MM.1S (cell line): Measurements from ENCODE around the gene PLXND1.
A peak's percentile ranks its signal among the peaks of the same experiment; 100 is the strongest.

ENCODE experiments used
- DNase-seq: peaks from one replicate; pipeline ENCODE4 v3.0.0-alpha.2; 2015
- H2AFZ ChIP-seq: fragments of 300-600 bp; sonication (generic); 2 replicates; pipeline ENCODE4 v1.6.0; 2016; ENCODE audit warnings: antibody characterized with exemption, low read length
- H3F3A ChIP-seq: fragments of 300-600 bp; sonication (generic); 2 replicates; pipeline ENCODE4 v1.6.1; 2016; ENCODE audit warnings: mild to moderate bottlenecking, antibody characterized with exemption, low read length, moderate library complexity, mixed read lengths; ENCODE audit not compliant: insufficient read depth
- H3K27ac ChIP-seq: fragments of 300-600 bp; sonication (generic); 2 replicates; pipeline ENCODE4 v1.5.1; 2016; ENCODE audit warnings: mild to moderate bottlenecking, low read length
- H3K27me3 ChIP-seq: fragments of 300-600 bp; sonication (generic); replicated peaks from 2 replicates; pipeline ENCODE4 v1.6.0; 2016; ENCODE audit warnings: low read length; ENCODE audit not compliant: insufficient read depth
- H3K36me3 ChIP-seq: fragments of 300-600 bp; sonication (generic); replicated peaks from 2 replicates; pipeline ENCODE4 v1.6.1; 2016; ENCODE audit warnings: mild to moderate bottlenecking, low read length, mixed read lengths; ENCODE audit not compliant: insufficient read depth
- H3K4me1 ChIP-seq: fragments of 300-600 bp; sonication (generic); 2 replicates; pipeline ENCODE4 v1.6.1; 2016; ENCODE audit warnings: low read length, mixed read lengths
- H3K4me2 ChIP-seq: fragments of 300-600 bp; sonication (generic); 2 replicates; pipeline ENCODE4 v1.6.0; 2016; ENCODE audit warnings: low read depth, low read length
- H3K4me3 ChIP-seq: fragments of 300-600 bp; sonication (generic); 2 replicates; pipeline ENCODE4 v1.5.1; 2016; ENCODE audit warnings: low read length, mixed read lengths
- H3K79me2 ChIP-seq: fragments of 300-600 bp; sonication (generic); 2 replicates; pipeline ENCODE4 v1.6.1; 2016; ENCODE audit warnings: mixed run types, low read length, mixed read lengths
- H3K9ac ChIP-seq: fragments of 300-600 bp; sonication (generic); 2 replicates; pipeline ENCODE4 v1.6.1; 2016; ENCODE audit warnings: low read length, mixed read lengths
- H3K9me2 ChIP-seq: fragments of 300-600 bp; sonication (generic); replicated peaks from 2 replicates; pipeline ENCODE4 v1.6.1; 2016; ENCODE audit warnings: mild to moderate bottlenecking, low read length, mixed read lengths; ENCODE audit not compliant: insufficient read depth
- H3K9me3 ChIP-seq: fragments of 300-600 bp; sonication (generic); replicated peaks from 2 replicates; pipeline ENCODE4 v1.6.1; 2016; ENCODE audit warnings: mild to moderate bottlenecking, low read length, mixed read lengths; ENCODE audit not compliant: insufficient read depth
- H4K20me1 ChIP-seq: fragments of 300-600 bp; sonication (generic); 2 replicates; pipeline ENCODE4 v1.6.1; 2016; ENCODE audit warnings: mild to moderate bottlenecking, low read length, moderate library complexity, mixed read lengths; ENCODE audit not compliant: insufficient read depth
- EZH2 ChIP-seq: fragments of 300-600 bp; sonication (generic); optimal IDR thresholded peaks from 2 replicates; pipeline ENCODE3; 2017; ENCODE audit warnings: low read depth, mild to moderate bottlenecking, antibody characterized with exemption, low read length, mixed read lengths
- EZH2phosphoT487 ChIP-seq: fragments of 300-600 bp; sonication (generic); IDR thresholded peaks from 2 replicates; pipeline ENCODE4 v1.6.1; 2018; ENCODE audit warnings: antibody characterized with exemption, low read length
- TF ChIP-seq, protein P1 (sequence below): fragments of 300-600 bp; sonication (generic); IDR thresholded peaks from 2 replicates; pipeline ENCODE4 v1.5.1; 2016; ENCODE audit warnings: antibody characterized with exemption, low read length, mixed read lengths

PLXND1 gene

DNA sequence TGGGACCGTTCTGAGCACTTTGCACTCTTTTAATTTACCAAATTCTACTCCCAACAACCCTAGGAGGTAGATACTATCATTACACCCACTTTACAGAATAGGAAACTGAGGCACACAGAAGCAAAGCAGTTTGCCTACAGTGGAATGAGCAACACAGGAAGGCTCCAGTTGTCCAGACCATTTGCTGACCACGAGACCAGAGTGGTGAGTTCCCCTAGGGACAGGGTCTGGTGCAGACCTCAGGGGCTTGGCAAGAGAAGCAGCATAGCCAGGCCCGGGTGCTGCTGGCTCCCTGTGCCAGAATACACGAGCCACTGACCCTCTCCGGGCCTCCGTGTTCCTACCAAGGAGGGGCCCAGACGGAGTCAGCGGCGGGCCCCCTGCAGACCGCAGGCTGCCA lies 26.5 kb downstream of the PLXND1 start:
- Histone ChIP-seq H2AFZ (no peak overlapping the region), H3K4me1 (peaks cover 23% of the 10 kb centered on the region), H3K36me3 (no peaks in the 10 kb centered on the region)

DNA sequence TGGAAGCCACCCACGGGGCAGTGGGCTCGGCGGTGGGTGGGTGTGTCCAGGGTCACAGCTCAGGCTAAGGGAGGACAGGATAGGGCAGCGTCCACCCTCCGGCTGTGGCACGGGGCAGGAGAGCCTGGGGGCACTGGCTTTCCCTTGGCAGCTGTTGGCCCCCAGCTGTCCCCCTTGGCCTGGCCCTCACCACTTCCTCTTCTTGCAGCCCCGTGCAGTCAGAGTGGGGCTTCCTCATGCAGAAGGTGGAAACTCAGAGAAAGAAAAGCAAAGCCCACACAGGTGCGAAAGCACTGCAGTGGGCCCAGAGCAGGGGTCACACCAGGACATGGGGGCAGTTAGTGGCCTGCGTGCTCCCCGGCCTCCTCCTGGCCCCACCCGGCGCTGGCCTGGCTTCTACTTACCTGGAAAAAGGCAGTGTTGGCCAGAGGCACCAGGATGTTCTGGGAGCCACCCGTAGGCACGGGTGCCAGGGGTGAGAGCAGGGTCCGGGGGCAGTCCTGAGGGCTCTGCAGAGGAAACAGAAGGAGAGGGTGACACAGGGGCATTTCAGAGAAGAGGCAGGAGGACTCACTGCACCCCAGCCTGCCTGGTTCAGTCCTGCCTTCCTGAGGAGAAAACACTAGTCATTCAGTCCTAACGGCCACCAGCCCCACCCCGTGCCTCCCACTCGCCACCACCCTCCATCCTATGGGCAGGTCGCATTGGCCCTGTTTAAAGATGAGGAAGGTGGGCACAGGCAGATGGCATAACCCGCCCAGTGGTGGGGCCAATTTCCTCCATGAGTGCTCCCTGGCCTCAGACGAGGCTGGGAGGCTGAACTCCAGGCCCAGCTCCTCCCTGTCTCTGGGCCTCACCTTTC lies 28.3 kb downstream of the PLXND1 start:
- TF ChIP-seq, protein P1, sequence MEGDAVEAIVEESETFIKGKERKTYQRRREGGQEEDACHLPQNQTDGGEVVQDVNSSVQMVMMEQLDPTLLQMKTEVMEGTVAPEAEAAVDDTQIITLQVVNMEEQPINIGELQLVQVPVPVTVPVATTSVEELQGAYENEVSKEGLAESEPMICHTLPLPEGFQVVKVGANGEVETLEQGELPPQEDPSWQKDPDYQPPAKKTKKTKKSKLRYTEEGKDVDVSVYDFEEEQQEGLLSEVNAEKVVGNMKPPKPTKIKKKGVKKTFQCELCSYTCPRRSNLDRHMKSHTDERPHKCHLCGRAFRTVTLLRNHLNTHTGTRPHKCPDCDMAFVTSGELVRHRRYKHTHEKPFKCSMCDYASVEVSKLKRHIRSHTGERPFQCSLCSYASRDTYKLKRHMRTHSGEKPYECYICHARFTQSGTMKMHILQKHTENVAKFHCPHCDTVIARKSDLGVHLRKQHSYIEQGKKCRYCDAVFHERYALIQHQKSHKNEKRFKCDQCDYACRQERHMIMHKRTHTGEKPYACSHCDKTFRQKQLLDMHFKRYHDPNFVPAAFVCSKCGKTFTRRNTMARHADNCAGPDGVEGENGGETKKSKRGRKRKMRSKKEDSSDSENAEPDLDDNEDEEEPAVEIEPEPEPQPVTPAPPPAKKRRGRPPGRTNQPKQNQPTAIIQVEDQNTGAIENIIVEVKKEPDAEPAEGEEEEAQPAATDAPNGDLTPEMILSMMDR, result no peak
- TF ChIP-seq EZH2phosphoT487 (no peak), EZH2 (no peak)
- H3K9ac ChIP-seq, result no peak overlapping the region
- H3K9me3 ChIP-seq, result no peaks in the 10 kb centered on the region
- no peaks in the 10 kb centered on the region for H3K27me3 ChIP-seq
- H3K4me3 ChIP-seq, result no peak overlapping the region
- H3F3A ChIP-seq, result peaks cover 9% of the 10 kb centered on the region; the same call in 1 of the 2 replicates
- H3K36me3 ChIP-seq, result no peaks in the 10 kb centered on the region
- H4K20me1 ChIP-seq, result no peaks in the 10 kb centered on the region
- DNase-seq, result no peak
- no peak overlapping the region for H3K4me2 ChIP-seq
- peak overlapping the region; percentile 86; the same call in 1 of the 2 replicates for H3K27ac ChIP-seq
- no peaks in the 10 kb centered on the region for H3K9me2 ChIP-seq
- H3K79me2 ChIP-seq, result no peaks in the 10 kb centered on the region
- peaks cover 23% of the 10 kb centered on the region for H3K4me1 ChIP-seq
- no peak overlapping the region for H2AFZ ChIP-seq

More for the DNA sequence above, 26.5 kb downstream of the PLXND1 start:
- Histone ChIP-seq H3F3A (peaks cover 9% of the 10 kb centered on the region; the same call in 1 of the 2 replicates), H3K9me3 (no peaks in the 10 kb centered on the region), H3K79me2 (no peaks in the 10 kb centered on the region), H4K20me1 (no peaks in the 10 kb centered on the region), H3K9me2 (no peaks in the 10 kb centered on the region), H3K27me3 (no peaks in the 10 kb centered on the region), H3K27ac (no peak overlapping the region), H3K4me2 (no peak overlapping the region), H3K4me3 (no peak overlapping the region), H3K9ac (no peak overlapping the region)
- TF ChIP-seq, protein P1, result no peak
- TF ChIP-seq EZH2phosphoT487 (no peak), EZH2 (no peak)
- no peak for DNase-seq

DNA sequence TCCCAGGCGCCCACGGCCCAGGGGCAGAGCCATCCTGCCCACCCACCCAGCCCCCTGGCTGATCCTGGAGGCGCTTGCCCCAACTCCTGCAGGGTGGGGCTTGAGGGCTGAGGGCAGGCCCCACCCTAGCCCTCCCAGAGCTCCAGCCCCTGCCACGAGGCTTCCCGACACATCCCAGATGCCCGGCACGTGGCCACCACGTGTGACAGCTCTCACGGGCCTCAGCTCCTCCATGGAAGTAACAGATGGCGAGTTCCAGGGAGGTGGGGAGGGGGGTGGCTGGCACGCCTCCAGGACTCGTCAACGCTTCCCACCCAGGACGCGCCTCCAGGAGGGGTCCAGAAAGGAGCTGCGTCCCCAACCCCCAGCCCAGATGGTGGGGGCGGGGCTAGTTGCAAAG lies 29.1 kb downstream of the PLXND1 start:
- peaks cover 23% of the 10 kb centered on the region for H3K4me1 ChIP-seq
- no peak overlapping the region for H3K4me3 ChIP-seq
- H4K20me1 ChIP-seq, result no peaks in the 10 kb centered on the region
- H3K27me3 ChIP-seq, result no peaks in the 10 kb centered on the region
- H2AFZ ChIP-seq, result no peak overlapping the region
- H3K36me3 ChIP-seq, result no peaks in the 10 kb centered on the region
- peak overlapping the region; percentile 86 for H3K27ac ChIP-seq
- H3K9me3 ChIP-seq, result no peaks in the 10 kb centered on the region
- H3K9ac ChIP-seq, result peak overlapping the region; percentile 52
- no peak for DNase-seq
- H3F3A ChIP-seq, result peaks cover 9% of the 10 kb centered on the region; the same call in 1 of the 2 replicates
- no peaks in the 10 kb centered on the region for H3K79me2 ChIP-seq
- no peak for TF ChIP-seq EZH2
- no peak for TF ChIP-seq EZH2phosphoT487
- TF ChIP-seq, protein P1, result no peak
- H3K4me2 ChIP-seq, result no peak overlapping the region
- H3K9me2 ChIP-seq, result no peaks in the 10 kb centered on the region
